Keratinocyte (primary cell): ENCODE data around the gene OGG1.

Source experiments
- CTCF ChIP-seq, 3 experiments: IDR thresholded peaks in 1 of 3; conservative IDR thresholded peaks in 1 of 3; optimal IDR thresholded peaks in 1 of 3; 2 replicates in 2 of 3; 3 replicates in 1 of 3; pipeline versions ENCODE3 to v1.5.1; 2011; ENCODE audit warnings: low read length in 3 of 3, mild to moderate bottlenecking in 3 of 3, moderate library complexity in 2 of 3, control low read depth in 1 of 3, inconsistent platforms in 1 of 3; ENCODE audit not compliant: insufficient read depth in 2 of 3; ENCODE audit errors: extremely low read depth in 1 of 3
- EZH2 ChIP-seq: IDR thresholded peaks from one replicate; pipeline ENCODE4 v1.6.1; 2012; ENCODE audit warnings: inconsistent platforms, mild to moderate bottlenecking, low read length, moderate library complexity

- TF ChIP-seq CTCF (optimal IDR thresholded peaks at IDR 0.05 in 1 of 3, IDR thresholded peaks at IDR 0.05 in 1 of 3, conservative IDR thresholded peaks at IDR 0.05 in 1 of 3; ENCODE audit: extremely low read depth in 1 of 3, insufficient read depth in 2 of 3, low read length in 3 of 3): no peak
- TF ChIP-seq EZH2: no peak
Measured at GRCh38 chr3:9729419-9729818, 20.3 kb upstream of the OGG1 start.
